ENCODE data around the gene MIPOL1.
"Not testable (repeated sequence)": the region's sequence is repeated elsewhere in the genome, so short reads cannot be mapped to it uniquely, and the experiment has no call there.

Gene MIPOL1

GRCh38 chr14:37197421-37198272 lies at the start of gene MIPOL1:
MIPOL1 (plus strand) TSS chr14:37197937; CDS start chr14:37247889, 49,952 bp downstream.
- DNase-seq (ENCODE audit: low read depth in 2 of 2) = peak; percentile 73 to 76

- DNase-seq (ENCODE audit: low read depth in 2 of 2) = peak in 1 of 2 experiments; percentile 7
Measured at GRCh38 chr14:37150414-37150813, 47.3 kb upstream of the MIPOL1 start.

- no peak for DNase-seq (ENCODE audit: low read depth in 2 of 2)
Measured at GRCh38 chr14:37153005-37153404, 44.7 kb upstream of the MIPOL1 start.

GRCh38 chr14:37153483-37153882 lies 44.3 kb upstream of the MIPOL1 start:
- DNase-seq (ENCODE audit: low read depth in 2 of 2) = no peak

- DNase-seq (ENCODE audit: low read depth in 2 of 2) = no peak
Measured at GRCh38 chr14:37157987-37158386, 39.8 kb upstream of the MIPOL1 start.

- not testable (repeated sequence) for DNase-seq (ENCODE audit: low read depth in 2 of 2)
Measured at GRCh38 chr14:37162307-37162706, 35.4 kb upstream of the MIPOL1 start.

DNA sequence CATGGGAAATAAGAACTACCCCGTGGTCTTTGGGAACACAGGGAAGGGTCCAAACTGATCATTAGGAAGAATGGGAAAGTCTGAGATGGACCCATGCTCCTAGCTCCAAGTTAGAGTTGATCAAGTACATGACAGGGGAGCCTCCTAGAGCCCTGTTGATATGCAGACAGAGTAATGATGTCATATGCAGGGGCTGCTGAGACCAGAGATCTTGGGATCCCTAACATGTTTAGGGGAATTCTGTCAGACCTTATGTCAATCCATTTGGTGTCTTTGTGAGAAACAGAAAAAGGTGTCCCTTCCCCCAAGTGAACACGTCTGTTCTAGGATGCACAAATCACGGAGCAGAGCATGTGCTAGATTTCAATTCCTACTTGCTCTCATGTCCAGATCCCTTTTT lies 31.9 kb upstream of the MIPOL1 start:
- no peak for DNase-seq (ENCODE audit: low read depth in 2 of 2)

DNA sequence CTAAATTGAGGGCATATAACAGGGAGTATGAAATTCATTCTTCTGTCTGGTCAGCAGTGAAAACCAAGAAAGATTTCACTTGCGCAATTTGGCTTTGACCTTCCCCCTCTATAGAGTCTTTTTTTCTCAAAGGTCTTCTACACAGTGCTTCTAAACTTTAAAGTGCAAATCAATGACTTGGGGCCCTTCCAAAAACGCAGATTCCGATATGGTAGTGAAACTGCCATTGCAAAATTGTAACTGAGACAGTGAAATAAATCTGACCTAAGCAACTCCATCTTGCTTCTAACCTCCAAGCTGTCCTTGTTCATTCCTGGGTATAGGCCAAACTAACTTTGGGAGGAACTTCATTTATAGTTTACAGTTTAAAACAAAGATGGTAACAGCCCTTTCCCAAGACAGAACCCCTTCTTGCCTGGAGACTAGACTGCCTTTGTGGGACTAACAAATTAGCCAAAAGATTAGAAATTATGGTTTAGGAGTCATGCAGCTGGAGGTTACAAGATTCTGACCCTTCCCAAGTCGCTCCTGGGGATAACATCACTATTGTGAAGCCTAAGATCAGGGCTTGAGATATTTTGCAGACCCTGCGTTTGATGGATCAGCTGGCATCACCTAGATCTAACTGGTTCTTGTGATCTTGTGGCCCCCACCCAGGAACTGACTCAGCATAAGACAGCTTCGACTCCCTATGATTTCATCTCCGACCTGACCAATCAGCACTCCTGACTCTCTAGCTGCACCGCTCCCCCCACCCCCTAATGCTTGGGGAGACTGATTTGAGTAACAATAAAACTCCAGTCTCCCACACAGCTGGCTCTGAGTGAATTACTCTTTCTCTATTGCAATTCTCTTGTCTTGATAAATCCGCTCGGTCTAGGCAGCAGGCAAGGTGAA lies 30.3 kb upstream of the MIPOL1 start:
- DNase-seq (ENCODE audit: low read depth in 2 of 2) = no peak

GRCh38 chr14:37168721-37169120 lies 29.0 kb upstream of the MIPOL1 start:
- DNase-seq (ENCODE audit: low read depth in 2 of 2) = no peak

DNA sequence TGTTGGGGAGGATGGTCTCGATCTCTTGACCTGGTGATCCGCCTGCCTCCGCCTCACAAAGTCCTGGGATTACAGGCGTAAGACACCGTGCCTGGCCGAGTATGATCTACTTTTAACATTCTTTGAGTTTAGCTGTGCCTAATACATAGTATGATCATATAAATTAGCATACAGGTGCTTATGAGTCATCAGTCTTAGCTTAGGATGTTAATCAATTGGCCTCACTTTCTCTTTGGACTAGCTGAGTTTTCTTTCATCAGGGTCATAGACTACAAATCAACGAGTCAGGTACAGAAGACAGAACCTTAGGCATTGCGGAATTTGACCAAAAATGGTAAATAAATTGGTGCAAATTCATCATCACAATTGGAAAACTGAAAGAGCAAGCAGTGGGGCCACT lies 27.5 kb upstream of the MIPOL1 start:
- no peak for DNase-seq (ENCODE audit: low read depth in 2 of 2)

DNA sequence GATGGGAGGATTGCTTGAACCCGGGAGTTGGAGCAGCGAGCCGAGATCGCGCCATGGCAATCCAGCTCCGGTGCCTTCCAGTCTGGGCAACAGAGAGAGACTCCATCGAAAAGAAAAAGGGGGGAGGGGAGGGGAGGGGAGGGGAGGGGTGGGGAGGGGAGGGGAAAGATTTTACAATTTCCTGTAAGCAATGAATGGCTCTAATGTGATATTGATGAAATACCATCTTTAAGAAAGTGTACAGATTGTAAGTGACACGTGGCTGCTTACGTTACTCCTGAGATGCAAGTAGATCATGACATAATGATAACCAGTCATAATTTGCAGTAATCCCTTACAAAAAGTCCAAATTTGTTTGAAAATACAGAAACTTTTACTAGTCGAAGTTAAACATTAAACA lies 26.7 kb upstream of the MIPOL1 start:
- DNase-seq (ENCODE audit: low read depth in 2 of 2) = no peak

- no peak for DNase-seq (ENCODE audit: low read depth in 2 of 2)
Measured at GRCh38 chr14:37171678-37172023, 26.1 kb upstream of the MIPOL1 start.

DNA sequence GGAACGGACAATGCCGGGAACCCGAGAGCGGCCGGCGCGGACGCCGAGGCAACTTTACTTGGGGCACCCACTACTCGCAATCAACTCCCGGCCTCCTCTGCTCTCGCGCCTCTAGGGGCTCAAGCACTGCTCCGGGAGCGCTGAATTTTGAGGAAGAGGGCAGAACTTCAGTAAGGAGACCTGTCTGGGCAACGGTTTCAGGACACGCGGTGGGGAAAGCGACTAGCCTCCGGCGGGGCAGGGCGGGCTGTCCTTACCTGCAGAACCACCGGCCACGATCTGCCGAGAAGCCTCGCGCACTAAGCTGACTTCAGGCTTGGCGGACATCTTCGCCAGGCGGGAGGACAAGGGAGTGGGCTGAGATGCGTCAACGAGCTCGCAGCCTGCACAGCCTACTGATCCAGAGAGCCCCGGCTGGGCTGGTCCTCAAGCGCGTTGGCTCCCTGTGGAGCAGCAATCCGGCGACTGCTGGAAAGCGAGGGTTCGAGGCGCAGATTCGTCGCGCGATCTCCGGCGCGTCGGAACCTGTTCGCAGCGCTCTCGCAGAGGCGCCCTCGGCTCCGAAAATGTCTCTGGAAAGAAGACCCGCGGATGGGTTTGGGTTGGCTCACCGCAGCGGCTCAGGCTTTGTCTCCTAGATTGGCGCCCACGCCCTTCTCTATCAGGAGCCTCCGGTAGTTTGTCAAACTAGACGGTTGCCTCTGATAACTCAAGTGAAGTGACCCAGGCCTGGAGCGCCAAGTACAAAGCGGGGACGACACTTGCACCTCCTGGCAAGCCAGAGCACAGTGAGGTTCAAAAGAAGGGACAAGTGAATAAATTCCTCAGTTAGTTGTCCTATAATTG lies 25.5 kb upstream of the MIPOL1 start, which contains the start of gene SLC25A21:
TSS of gene SLC25A21 (minus strand) at position 583 of the 846 bp plus-strand sequence.
- DNase-seq (ENCODE audit: low read depth in 2 of 2) = peak; percentile 47 to 49

GRCh38 chr14:37172936-37173614 lies 24.7 kb upstream of the MIPOL1 start:
- no peak for DNase-seq (ENCODE audit: low read depth in 2 of 2)

- DNase-seq (ENCODE audit: low read depth in 2 of 2) = no peak
Measured at GRCh38 chr14:37179896-37180502, 17.7 kb upstream of the MIPOL1 start.

DNA sequence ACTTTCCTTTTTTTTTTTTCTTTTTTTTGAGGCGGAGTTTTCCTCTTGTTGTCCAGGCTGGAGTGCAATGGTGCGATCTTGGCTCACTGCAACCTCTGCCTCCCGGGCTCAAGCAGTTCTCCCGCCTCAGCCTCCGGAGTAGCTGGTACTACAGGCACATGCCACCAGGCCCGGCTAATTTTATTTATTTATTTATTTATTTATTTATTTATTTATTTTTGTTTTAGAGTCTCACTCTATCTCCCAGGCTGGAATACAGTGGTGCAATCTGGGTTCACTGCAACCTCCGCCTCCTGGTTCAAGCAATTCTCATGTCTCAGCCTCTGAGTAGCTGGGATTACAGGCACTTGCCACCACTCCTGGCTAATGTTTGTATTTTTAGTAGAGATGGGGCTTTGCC lies 16.9 kb upstream of the MIPOL1 start:
- DNase-seq (ENCODE audit: low read depth in 2 of 2) = not testable (repeated sequence)

DNA sequence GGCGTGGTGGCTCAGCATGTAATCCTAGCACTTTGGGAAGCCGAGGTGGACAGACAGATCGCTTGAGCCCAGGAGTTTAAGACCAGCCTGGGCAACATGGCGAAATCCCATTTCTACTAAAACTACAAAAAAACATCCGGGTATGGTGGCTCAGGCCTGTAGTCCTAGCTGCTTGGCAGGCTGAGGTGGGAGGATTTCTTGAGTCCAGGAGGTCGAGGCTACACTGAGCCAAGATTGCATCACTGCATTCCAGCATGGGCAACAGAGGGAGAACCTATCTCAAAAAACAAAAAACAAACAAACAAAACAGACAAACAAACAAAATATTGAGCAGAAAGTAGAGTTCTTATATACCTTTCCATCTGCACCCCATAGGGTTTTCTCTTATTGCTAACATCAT lies 16.3 kb upstream of the MIPOL1 start:
- DNase-seq (ENCODE audit: low read depth in 2 of 2) = no peak

- not testable (repeated sequence) for DNase-seq (ENCODE audit: low read depth in 2 of 2)
Measured at GRCh38 chr14:37184520-37184919, 13.2 kb upstream of the MIPOL1 start.

- no peak for DNase-seq (ENCODE audit: low read depth in 2 of 2)
Measured at GRCh38 chr14:37185670-37186069, 12.1 kb upstream of the MIPOL1 start.

- DNase-seq (ENCODE audit: low read depth in 2 of 2) = no peak
Measured at GRCh38 chr14:37186865-37187264, 10.9 kb upstream of the MIPOL1 start.

DNA sequence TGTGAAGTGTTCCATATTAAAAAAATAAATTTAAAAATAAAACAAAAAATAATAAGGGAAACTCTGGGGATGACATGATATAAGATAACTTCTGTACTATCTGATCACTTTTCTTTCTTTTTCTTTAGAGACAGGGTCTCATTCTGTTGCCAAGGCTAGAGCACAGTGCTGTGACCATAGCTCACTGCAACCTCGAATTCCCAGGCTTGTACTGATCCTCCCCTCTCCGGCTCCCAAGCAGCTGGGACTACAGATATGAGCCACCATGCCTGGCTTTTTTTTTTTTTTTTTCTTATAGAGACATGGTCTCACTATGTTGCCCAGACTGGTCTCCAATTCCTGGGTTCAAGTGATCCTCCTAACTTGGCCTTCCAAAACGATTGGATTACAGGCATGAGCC lies 10.4 kb upstream of the MIPOL1 start:
- DNase-seq (ENCODE audit: low read depth in 2 of 2) = no peak
